Endothelial cell of umbilical vein (primary cell): Measurements from ENCODE around the gene SHC1. TPM values are rescaled to one million over a fixed set of nuclear protein-coding genes. Genes with fewer than 3 reads are reported as not detected.

ENCODE experiments used
- BruUV-seq: library from RNA; stranded (reverse); fragments of 400-500 nt; replicated peaks from 2 replicates; lab custom pipeline; 2021; lab: Mats Ljungman, UMichigan
- CTCF ChIA-PET: fragments of 300-600, 350-600 bp; sonication (Branson Sonifier 250); formaldehyde crosslinking; loops from one replicate; lab custom pipeline; 2021; ENCODE audit warnings: antibody characterized with exemption, inconsistent platforms; lab: Charles Lee
- POLR2A ChIA-PET: fragments of 300-600, 350-600 bp; sonication (Branson Sonifier 250); formaldehyde crosslinking; loops from one replicate; lab custom pipeline; 2021; ENCODE audit warnings: antibody characterized with exemption, inconsistent platforms; lab: Charles Lee
- DNase-seq: peaks from one replicate; pipeline ENCODE4 v3.0.0-alpha.2; 2011; ENCODE audit warnings: low read depth, low spot score
- FAIRE-seq: peaks from 2 replicates; lab custom pipeline; 2011; peaks lifted over from hg19 to GRCh38; lab: Jason Lieb, UNC
- H2AFZ ChIP-seq: 2 replicates; pipeline ENCODE4 v1.6.0; 2012; ENCODE audit warnings: low read depth, low read length, control low read depth, inconsistent platforms
- H3K27ac ChIP-seq: 2 replicates; pipeline ENCODE4 v1.5.1; 2011; ENCODE audit warnings: low read depth, mild to moderate bottlenecking, control low read depth, low read length, moderate library complexity; ENCODE audit not compliant: insufficient read depth
- H3K27me3 ChIP-seq, 2 experiments: 2 replicates each; pipeline versions ENCODE4 v1.6.0 to v1.6.1; 2011; ENCODE audit warnings: low read length in 2 of 2, mixed read lengths in 1 of 2; ENCODE audit not compliant: control insufficient read depth in 2 of 2, insufficient read depth in 2 of 2
- H3K36me3 ChIP-seq, 2 experiments: 2 replicates in 1 of 2; 3 replicates in 1 of 2; pipeline ENCODE4 v1.5.1; 2011; ENCODE audit warnings: low read length in 2 of 2, mild to moderate bottlenecking in 1 of 2, moderate library complexity in 1 of 2; ENCODE audit not compliant: control insufficient read depth in 2 of 2, insufficient read depth in 2 of 2; ENCODE audit errors: extremely low read depth in 1 of 2
- H3K4me1 ChIP-seq: 3 replicates; pipeline ENCODE4 v1.5.1; 2011; ENCODE audit warnings: mild to moderate bottlenecking, low read length; ENCODE audit not compliant: control insufficient read depth, insufficient read depth; ENCODE audit errors: extremely low read depth
- H3K4me2 ChIP-seq: 2 replicates; pipeline ENCODE4 v1.6.1; 2011; ENCODE audit warnings: low read length, control low read depth, mixed read lengths; ENCODE audit not compliant: insufficient read depth
- H3K4me3 ChIP-seq, 3 experiments: fragments of 200-600 bp in 1 of 3; sonication (generic), shearing (Covaris generic) in 1 of 3; replicated peaks in 1 of 3; 2 replicates each; pipeline ENCODE4 v1.5.1; 2011 to 2016; ENCODE audit warnings: control low read depth in 3 of 3, low read length in 3 of 3, mild to moderate bottlenecking in 2 of 3, inconsistent platforms in 1 of 3, low read depth in 1 of 3, moderate library complexity in 1 of 3; ENCODE audit not compliant: insufficient read depth in 1 of 3
- H3K79me2 ChIP-seq: 2 replicates; pipeline ENCODE4 v1.6.0; 2012; ENCODE audit warnings: low read length, inconsistent platforms; ENCODE audit not compliant: control insufficient read depth, insufficient read depth
- H3K9ac ChIP-seq: replicated peaks from 2 replicates; pipeline ENCODE3; 2011; ENCODE audit warnings: low read length, control low read depth; ENCODE audit not compliant: insufficient read depth; ENCODE audit errors: extremely low read depth
- H3K9me1 ChIP-seq: replicated peaks from 3 replicates; pipeline ENCODE4 v1.6.0; 2011; ENCODE audit warnings: mild to moderate bottlenecking, low read length; ENCODE audit not compliant: control insufficient read depth, insufficient read depth; ENCODE audit errors: extremely low read depth
- H3K9me3 ChIP-seq: replicated peaks from 2 replicates; pipeline ENCODE4 v1.5.1; 2012; ENCODE audit warnings: low read length, inconsistent platforms; ENCODE audit not compliant: control insufficient read depth, insufficient read depth
- H4K20me1 ChIP-seq: replicated peaks from 2 replicates; pipeline ENCODE3; 2011; ENCODE audit warnings: mild to moderate bottlenecking, low read length; ENCODE audit not compliant: control insufficient read depth, insufficient read depth; ENCODE audit errors: extremely low read depth
- CTCF ChIP-seq, 2 donors: IDR thresholded peaks; 1 replicate in 1 of 2; 2 replicates in 1 of 2; pipeline ENCODE4 v1.5.1; 2011; ENCODE audit warnings: low read length in 2 of 2, mild to moderate bottlenecking in 2 of 2, moderate library complexity in 2 of 2, control low read depth in 1 of 2, inconsistent platforms in 1 of 2, low read depth in 1 of 2; ENCODE audit not compliant: insufficient read depth in 1 of 2; ENCODE audit errors: extremely low read depth in 1 of 2
- EZH2 ChIP-seq: IDR thresholded peaks from 2 replicates; pipeline ENCODE4 v1.6.1; 2012; ENCODE audit warnings: borderline replicate concordance, low read depth, mild to moderate bottlenecking, moderate library complexity, low read length, inconsistent platforms; ENCODE audit not compliant: severe bottlenecking
- FOS ChIP-seq: IDR thresholded peaks from 2 replicates; pipeline ENCODE4 v1.6.1; 2011; ENCODE audit warnings: mild to moderate bottlenecking, low read length, moderate library complexity, borderline replicate concordance; ENCODE audit not compliant: insufficient read depth
- GATA2 ChIP-seq: IDR thresholded peaks from 2 replicates; pipeline ENCODE4 v1.7.0; 2011; ENCODE audit warnings: low read depth, mild to moderate bottlenecking, moderate library complexity, mixed read lengths, low read length; ENCODE audit not compliant: insufficient read length, insufficient read depth
- JUN ChIP-seq: IDR thresholded peaks from 2 replicates; pipeline ENCODE4 v1.6.1; 2011; ENCODE audit warnings: borderline replicate concordance, low read depth; ENCODE audit not compliant: insufficient read length, insufficient read depth
- MYC ChIP-seq: IDR thresholded peaks from one replicate; pipeline ENCODE4 v1.6.1; 2011; ENCODE audit warnings: mild to moderate bottlenecking, low read depth, low read length
- POLR2A ChIP-seq: IDR thresholded peaks from 2 replicates; pipeline ENCODE4 v1.6.1; 2012; ENCODE audit warnings: low read depth, mild to moderate bottlenecking, control low read depth, low read length
- POLR2AphosphoS5 ChIP-seq: IDR thresholded peaks from 2 replicates; pipeline ENCODE4 v1.6.1; 2012; ENCODE audit warnings: low read depth, mild to moderate bottlenecking, control low read depth, low read length, moderate library complexity; ENCODE audit not compliant: insufficient read depth
- dilution Hi-C: fragments of 300-500 bp; cut with MboI; formaldehyde crosslinking; loops from one replicate; pipeline ENCODE4 v1.15.0; 2019; ENCODE audit warnings: low sequenced_read_pairs; ENCODE audit not compliant: extremely low pct_ligation_motif_present
- intact Hi-C: fragments of 100-400 bp; cut with micrococcal nuclease; formaldehyde crosslinking; loops from one replicate; pipeline ENCODE4 v1.10.0; 2022
- polyA plus RNA-seq, 4 experiments: library from polyadenylated mRNA; depleted of rRNA in 3 of 4; stranded (reverse) in 3 of 4; unstranded in 1 of 4; fragments of >200 nt; gene quantifications; 2 replicates each; pipeline versions ENCODE4 v1.2.1 to v1.2.3, GENCODE V29; 2011 to 2012; ENCODE audit warnings: missing spikeins in 1 of 4
- total RNA-seq: library from RNA; stranded (reverse); gene quantifications from 2 replicates; pipeline ENCODE4 v1.2.3, GENCODE V29; 2021
- TF ChIP-seq, protein P1 (sequence below): IDR thresholded peaks from 2 replicates; pipeline ENCODE4 v1.6.1; 2011; ENCODE audit not compliant: insufficient read depth, insufficient read length

The SHC1 gene
- total and polyA plus RNA-seq, 2 donors (not counting 3 experiments of a cell fraction or from before 2014, with no cell fraction given): 316 to 324 TPM

DNA sequence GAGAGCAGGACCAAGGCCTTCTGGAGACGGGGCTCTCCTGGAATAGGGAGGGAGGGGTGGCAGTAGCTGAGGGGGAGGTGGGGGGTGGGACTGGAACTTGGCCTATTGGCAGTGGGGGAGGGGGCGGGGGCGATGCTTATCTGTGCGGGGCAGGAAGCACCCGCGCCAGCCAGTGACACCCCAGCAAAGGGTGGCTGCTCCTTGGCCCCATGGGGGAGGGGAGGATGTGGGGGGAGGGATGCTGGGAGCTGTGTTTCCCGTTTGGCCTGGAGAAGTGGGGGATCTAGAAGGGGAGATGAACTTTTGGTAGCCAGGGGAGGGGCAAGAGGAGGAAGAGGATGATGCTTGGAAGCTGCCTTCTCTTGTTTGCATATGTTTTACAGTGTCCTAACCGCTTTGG lies 43.1 kb upstream of the SHC1 start:
- H4K20me1 ChIP-seq: no peaks in the 10 kb centered on the region
- dilution Hi-C loops (no loop called here), intact Hi-C loops (no loop called here)
- peaks cover 0 to 19% of the 10 kb centered on the region in 2 experiments for H3K36me3 ChIP-seq
- FAIRE-seq (no peak), DNase-seq (no peak)
- H3K27ac ChIP-seq: no peak overlapping the region
- no peaks in the 10 kb centered on the region for H3K9me3 ChIP-seq
- BruUV-seq: no TSS peak
- no peaks in the 10 kb centered on the region for H3K9me1 ChIP-seq
- ChIA-PET CTCF (interaction anchor here (1.2 to 6.4 kb wide), 3 partner anchors 12 to 31 kb away, joined by 3 to 87 read pairs (median 4); partner anchors contain the start of gene ZBTB7B), POLR2A (no interaction called here)
- H3K27me3 ChIP-seq: no peaks in the 10 kb centered on the region
- H3K4me3 ChIP-seq: no peak overlapping the region
- no peak overlapping the region for H2AFZ ChIP-seq
- H3K4me1 ChIP-seq: peaks cover 9% of the 10 kb centered on the region
- no peak for TF ChIP-seq GATA2
- TF ChIP-seq MYC: no peak
- TF ChIP-seq, protein P1, sequence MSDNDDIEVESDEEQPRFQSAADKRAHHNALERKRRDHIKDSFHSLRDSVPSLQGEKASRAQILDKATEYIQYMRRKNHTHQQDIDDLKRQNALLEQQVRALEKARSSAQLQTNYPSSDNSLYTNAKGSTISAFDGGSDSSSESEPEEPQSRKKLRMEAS: no peak
- no peak for TF ChIP-seq FOS
- no peak for TF ChIP-seq EZH2
- TF ChIP-seq POLR2A: no peak
- no peak for TF ChIP-seq POLR2AphosphoS5
- no peak for TF ChIP-seq CTCF (IDR thresholded peaks at IDR 0.05; ENCODE audit: extremely low read depth in 1 of 2, insufficient read depth in 1 of 2, low read depth in 1 of 2, low read length in 2 of 2)
- no peak for TF ChIP-seq JUN
- no peak overlapping the region for H3K9ac ChIP-seq
- no peak overlapping the region for H3K4me2 ChIP-seq
- H3K79me2 ChIP-seq: no peaks in the 10 kb centered on the region
